H9 (cell line): ENCODE results near the gene GPC6. TPM values are rescaled to one million over a fixed set of nuclear protein-coding genes. Genes with fewer than 3 reads are reported as not detected.

Experiments used
- DNase-seq: peaks from one replicate; pipeline ENCODE4 v3.0.0-alpha.2; 2017
- H2AFZ ChIP-seq: one replicate; pipeline ENCODE4 v1.6.1; 2013; ENCODE audit warnings: mild to moderate bottlenecking, low read length, control low read depth, moderate library complexity
- H2AK5ac ChIP-seq: 2 replicates; pipeline ENCODE4 v1.6.1; 2013; ENCODE audit warnings: low read length, control low read depth, mixed read lengths; ENCODE audit not compliant: insufficient read length
- H2BK120ac ChIP-seq: one replicate; pipeline ENCODE4 v1.6.1; 2013; ENCODE audit warnings: low read depth, mild to moderate bottlenecking, low read length, control low read depth, inconsistent platforms; ENCODE audit not compliant: poor library complexity, severe bottlenecking
- H2BK12ac ChIP-seq: 2 replicates; pipeline ENCODE4 v1.6.1; 2013; ENCODE audit warnings: low read length, control low read depth, mixed read lengths, low read depth; ENCODE audit not compliant: insufficient read length
- H2BK15ac ChIP-seq: 2 replicates; pipeline ENCODE4 v1.6.1; 2013; ENCODE audit warnings: low read depth, low read length, control low read depth
- H2BK20ac ChIP-seq: one replicate; pipeline ENCODE4 v1.6.1; 2013; ENCODE audit warnings: low read depth, mild to moderate bottlenecking, low read length, control low read depth, inconsistent platforms; ENCODE audit not compliant: poor library complexity, severe bottlenecking
- H2BK5ac ChIP-seq: 2 replicates; pipeline ENCODE4 v1.6.1; 2013; ENCODE audit warnings: low read length, control low read depth, mixed read lengths; ENCODE audit not compliant: insufficient read length
- H3K14ac ChIP-seq: 2 replicates; pipeline ENCODE4 v1.6.1; 2013; ENCODE audit warnings: low read length, control low read depth; ENCODE audit not compliant: insufficient read depth
- H3K18ac ChIP-seq: 2 replicates; pipeline ENCODE4 v1.6.1; 2013; ENCODE audit warnings: low read depth, mild to moderate bottlenecking, mixed read lengths, low read length, control low read depth; ENCODE audit not compliant: insufficient read length
- H3K23ac ChIP-seq: 2 replicates; pipeline ENCODE4 v1.6.1; 2013; ENCODE audit warnings: low read length, control low read depth, mixed read lengths, low read depth; ENCODE audit not compliant: insufficient read length
- H3K23me2 ChIP-seq: 2 replicates; pipeline ENCODE4 v1.6.1; 2013; ENCODE audit warnings: low read depth, mild to moderate bottlenecking, mixed read lengths, low read length, control low read depth; ENCODE audit not compliant: insufficient read length, poor library complexity, severe bottlenecking
- H3K27ac ChIP-seq: 2 replicates; pipeline ENCODE4 v1.5.1; 2013; ENCODE audit warnings: low read length, control low read depth, mixed read lengths, low read depth; ENCODE audit not compliant: insufficient read length
- H3K27me3 ChIP-seq: 2 replicates; pipeline ENCODE4 v1.6.1; 2013; ENCODE audit warnings: low read length, control low read depth, inconsistent platforms; ENCODE audit not compliant: insufficient read depth
- H3K4ac ChIP-seq: 2 replicates; pipeline ENCODE4 v1.6.1; 2013; ENCODE audit warnings: low read depth, mild to moderate bottlenecking, control low read depth, inconsistent platforms, low read length, moderate library complexity
- H3K4me1 ChIP-seq: 2 replicates; pipeline ENCODE4 v1.6.1; 2013; ENCODE audit warnings: low read length, control low read depth, inconsistent platforms; ENCODE audit not compliant: insufficient read depth
- H3K4me2 ChIP-seq: 2 replicates; pipeline ENCODE4 v1.6.1; 2013; ENCODE audit warnings: low read length, control low read depth, mixed read lengths; ENCODE audit not compliant: insufficient read length, insufficient read depth
- H3K56ac ChIP-seq: 2 replicates; pipeline ENCODE4 v1.6.1; 2013; ENCODE audit warnings: low read depth, mild to moderate bottlenecking, mixed read lengths, low read length, control low read depth; ENCODE audit not compliant: insufficient read length
- H3K79me1 ChIP-seq: 2 replicates; pipeline ENCODE4 v1.6.1; 2013; ENCODE audit warnings: low read depth, mild to moderate bottlenecking, moderate library complexity, low read length, control low read depth, inconsistent platforms; ENCODE audit not compliant: insufficient read depth, poor library complexity, severe bottlenecking
- H3K79me2 ChIP-seq: 2 replicates; pipeline ENCODE4 v1.6.1; 2013; ENCODE audit warnings: low read length, control low read depth, inconsistent platforms; ENCODE audit not compliant: insufficient read depth
- H3K9ac ChIP-seq: 2 replicates; pipeline ENCODE4 v1.6.1; 2013; ENCODE audit warnings: low read length, control low read depth, mixed read lengths; ENCODE audit not compliant: insufficient read length; ENCODE audit errors: extremely low read depth
- H3K9me3 ChIP-seq: one replicate; pipeline ENCODE4 v1.6.1; 2013; ENCODE audit warnings: low read depth, low read length, inconsistent platforms; ENCODE audit not compliant: control insufficient read depth
- H3T11ph ChIP-seq: one replicate; pipeline ENCODE4 v1.6.1; 2013; ENCODE audit warnings: mild to moderate bottlenecking, low read length, control low read depth, inconsistent platforms
- H4K20me1 ChIP-seq: one replicate; pipeline ENCODE4 v1.6.1; 2013; ENCODE audit not compliant: control insufficient read depth, insufficient read length, insufficient read depth
- H4K5ac ChIP-seq: 2 replicates; pipeline ENCODE4 v1.6.1; 2013; ENCODE audit warnings: low read depth, mild to moderate bottlenecking, mixed read lengths, low read length, control low read depth; ENCODE audit not compliant: insufficient read length
- H4K8ac ChIP-seq: replicated peaks from 2 replicates; pipeline ENCODE4 v1.6.1; 2013; ENCODE audit warnings: low read length, control low read depth, mixed read lengths, low read depth; ENCODE audit not compliant: insufficient read length
- H4K91ac ChIP-seq: 2 replicates; pipeline ENCODE4 v1.6.1; 2013; ENCODE audit warnings: low read depth, mild to moderate bottlenecking, moderate library complexity, mixed read lengths, low read length, control low read depth; ENCODE audit not compliant: insufficient read length
- H3K27ac Mint-ChIP-seq, 3 experiments: 2 replicates in 2 of 3; 3 replicates in 1 of 3; pipeline ENCODE4 v1.8.0; 2020 to 2021; ENCODE audit warnings: mixed read lengths in 3 of 3, mild to moderate bottlenecking in 1 of 3, moderate library complexity in 1 of 3
- H3K27me3 Mint-ChIP-seq: 2 replicates; pipeline ENCODE4 v1.8.0; 2021; ENCODE audit warnings: low read depth, mild to moderate bottlenecking, moderate library complexity, mixed read lengths
- H3K36me3 Mint-ChIP-seq, 3 experiments: 2 replicates in 2 of 3; 3 replicates in 1 of 3; pipeline ENCODE4 v1.8.0; 2020 to 2021; ENCODE audit warnings: low read depth in 3 of 3, mixed read lengths in 3 of 3; ENCODE audit not compliant: insufficient read depth in 1 of 3
- H3K4me1 Mint-ChIP-seq, 2 experiments: 2 replicates each; pipeline ENCODE4 v1.8.0; 2020; ENCODE audit warnings: mixed read lengths in 2 of 2
- H3K4me3 Mint-ChIP-seq, 2 experiments: 2 replicates in 1 of 2; 3 replicates in 1 of 2; pipeline ENCODE4 v1.8.0; 2020 to 2021; ENCODE audit warnings: mild to moderate bottlenecking in 2 of 2, mixed read lengths in 2 of 2, moderate library complexity in 1 of 2
- H3K9me3 Mint-ChIP-seq, 2 experiments: 2 replicates in 1 of 2; 3 replicates in 1 of 2; pipeline ENCODE4 v1.8.0; 2020; ENCODE audit warnings: mild to moderate bottlenecking in 2 of 2, mixed read lengths in 2 of 2, moderate library complexity in 1 of 2
- CTCF ChIP-seq: fragments of 200-600 bp; sonication (generic); conservative IDR thresholded peaks from 3 replicates; pipeline ENCODE4 v1.8.0; 2021; ENCODE audit warnings: antibody characterized with exemption, mild to moderate bottlenecking
- WGBS: extraction: QIAGEN DNeasy Blood & Tissue Kit; methylation state at CpG from one replicate; pipeline ENCODE4 v1.1.7; 2013; ENCODE audit warnings: missing lambda C conversion rate, low lambda C conversion rate, mixed read lengths; ENCODE audit not compliant: insufficient read length; ENCODE audit errors: extremely low coverage; 5-methylcytosine and 5-hydroxymethylcytosine counted together
- total RNA-seq: library from RNA; stranded (reverse); gene quantifications from 2 replicates; pipeline ENCODE4 v1.2.1, GENCODE V29; 2021

GPC6 gene
- total RNA-seq, 1 experiment from 2014 or later = 15.6 TPM

- Histone ChIP-seq H3K56ac (no peak overlapping the region), H3K4ac (no peak overlapping the region), H3K4me1 (no peaks in the 10 kb centered on the region), H3K79me2 (no peaks in the 10 kb centered on the region), H3T11ph (no peak overlapping the region), H3K27me3 (no peaks in the 10 kb centered on the region), H3K9me3 (no peaks in the 10 kb centered on the region), H3K23ac (no peak overlapping the region), H2BK120ac (no peak overlapping the region), H3K23me2 (no peaks in the 10 kb centered on the region), H2AK5ac (no peak overlapping the region), H4K91ac (no peak overlapping the region), H4K20me1 (no peaks in the 10 kb centered on the region), H3K79me1 (no peaks in the 10 kb centered on the region), H2BK20ac (no peak overlapping the region), H2BK15ac (no peak overlapping the region), H3K4me2 (no peak overlapping the region), H3K18ac (no peak overlapping the region), H3K14ac (no peak overlapping the region), H4K5ac (no peak overlapping the region), H3K9ac (no peak overlapping the region), H2AFZ (no peak overlapping the region), H4K8ac (no peak overlapping the region), H2BK12ac (no peak overlapping the region), H2BK5ac (no peak overlapping the region), H3K27ac (no peak overlapping the region)
- Mint-ChIP-seq H3K9me3 (no peaks in the 10 kb centered on the region), H3K27me3 (no peaks in the 10 kb centered on the region), H3K36me3 (no peaks in the 10 kb centered on the region; a peak in 1 of 7 replicates), H3K4me3 (0 out of 5 replicates have a peak overlapping the region, but pooled peaks of 1 of the 2 experiments have one; percentile 18), H3K27ac (peak overlapping the region; percentile 58 to 97 (median 72)), H3K4me1 (peaks cover 15 to 21% of the 10 kb centered on the region in 2 experiments)
- no peak for DNase-seq
- no CpG with 5 or more reads among the region's 15 CpGs for WGBS
- TF ChIP-seq CTCF = no peak
Measured at GRCh38 chr13:94312511-94313216, 1086.1 kb downstream of the GPC6 start.
